NCI-H345 (cell line): ENCODE results near the gene AGAP4.
"Not testable (repeated sequence)": the region's sequence is repeated elsewhere in the genome, so short reads cannot be mapped to it uniquely, and the experiment has no call there.

Source experiments
- DNase-seq: peaks from one replicate; lab custom pipeline; 2025; lab: John Stamatoyannopoulos, UW

Gene AGAP4

GRCh38 chr10:45847400-45847799 lies at the start of gene AGAP4:
Gene AGAP4 (minus strand): TSS chr10:45847500. CDS start chr10:45847347, 153 bp downstream.
- DNase-seq = not testable (repeated sequence)

GRCh38 chr10:45890721-45891120 lies 43.4 kb upstream of the AGAP4 start:
- DNase-seq = not testable (repeated sequence)

GRCh38 chr10:45889539-45890230 lies 42.4 kb upstream of the AGAP4 start:
- not testable (repeated sequence) for DNase-seq

GRCh38 chr10:45882880-45883279 lies 35.6 kb upstream of the AGAP4 start:
- not testable (repeated sequence) for DNase-seq

GRCh38 chr10:45865404-45865803 lies 18.1 kb upstream of the AGAP4 start:
- not testable (repeated sequence) for DNase-seq

DNA sequence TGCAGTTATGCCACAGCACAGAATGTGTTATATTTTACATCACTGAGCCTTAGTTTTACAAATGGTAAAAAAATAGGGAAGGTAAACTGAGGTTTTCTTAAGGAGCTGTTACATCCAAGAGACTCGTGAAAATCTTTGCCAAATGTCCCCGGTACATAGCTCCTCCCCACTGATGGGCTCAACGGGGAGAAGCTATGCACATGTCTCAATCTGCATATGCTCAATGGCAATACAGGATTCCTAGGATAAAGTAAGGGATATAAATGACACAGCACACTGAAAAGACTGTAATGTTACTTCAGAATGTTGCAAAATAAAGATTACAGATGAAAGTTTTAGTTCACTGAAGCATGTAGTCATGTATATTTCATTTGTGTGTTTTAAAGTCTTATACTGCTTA lies 17.0 kb upstream of the AGAP4 start:
- not testable (repeated sequence) for DNase-seq

DNA sequence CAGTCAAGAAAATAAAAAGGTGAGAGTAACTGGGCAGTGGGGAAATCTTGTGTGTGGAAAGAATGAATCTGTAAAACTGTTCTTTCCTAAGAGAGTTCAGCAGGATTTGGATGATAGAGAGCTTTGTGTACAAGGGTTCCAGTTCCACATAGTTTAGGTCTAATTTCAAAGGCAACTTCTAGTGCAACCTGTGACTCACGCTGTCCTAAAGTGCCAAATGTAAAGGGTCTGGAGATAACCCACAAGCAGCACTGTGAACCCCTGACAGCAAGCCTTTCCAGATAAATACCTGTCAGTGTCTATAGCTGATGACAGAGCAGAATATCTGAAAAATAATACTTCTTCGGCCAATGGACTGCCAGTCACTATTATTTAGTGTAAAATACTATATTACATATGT lies 16.3 kb upstream of the AGAP4 start:
- DNase-seq = not testable (repeated sequence)

DNA sequence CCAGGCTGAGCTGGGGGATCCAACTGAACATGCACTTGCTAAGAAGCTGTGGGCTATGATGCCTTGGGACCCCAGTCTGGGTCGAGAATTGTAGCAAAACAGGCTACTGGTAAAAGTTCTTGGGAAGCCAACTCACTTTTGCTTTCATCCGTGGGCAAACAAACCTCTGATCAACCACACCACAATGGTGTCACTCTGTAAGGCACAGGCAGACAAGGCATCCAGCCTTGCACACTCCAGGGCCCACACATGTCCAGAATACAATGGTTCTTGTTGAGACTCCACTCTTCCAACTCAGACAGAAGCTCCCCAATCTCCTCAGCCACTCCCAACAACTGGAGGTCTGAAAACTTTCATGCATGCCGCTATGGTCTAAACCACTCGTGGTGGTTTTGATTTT lies 10.6 kb upstream of the AGAP4 start:
- DNase-seq = not testable (repeated sequence)

DNA sequence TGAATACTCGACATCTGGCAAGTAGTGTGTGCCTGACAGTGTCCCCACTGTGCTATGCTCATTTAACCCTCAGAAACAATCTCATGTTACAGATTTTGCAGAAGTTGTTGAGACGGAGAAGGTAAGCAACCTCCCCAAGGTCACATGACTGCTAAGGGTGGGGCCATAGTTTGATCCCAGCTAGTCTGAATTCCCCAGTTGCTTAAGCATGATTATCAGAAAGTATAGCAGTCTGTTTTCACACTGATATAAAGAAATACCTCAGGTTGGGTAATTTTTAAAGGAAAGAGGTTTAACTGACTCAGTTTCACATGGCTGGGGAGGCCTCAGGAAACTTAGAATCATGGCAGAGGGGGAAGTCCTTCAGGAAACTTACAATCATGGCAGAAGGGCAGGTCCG lies 1.2 kb upstream of the AGAP4 start:
- not testable (repeated sequence) for DNase-seq

DNA sequence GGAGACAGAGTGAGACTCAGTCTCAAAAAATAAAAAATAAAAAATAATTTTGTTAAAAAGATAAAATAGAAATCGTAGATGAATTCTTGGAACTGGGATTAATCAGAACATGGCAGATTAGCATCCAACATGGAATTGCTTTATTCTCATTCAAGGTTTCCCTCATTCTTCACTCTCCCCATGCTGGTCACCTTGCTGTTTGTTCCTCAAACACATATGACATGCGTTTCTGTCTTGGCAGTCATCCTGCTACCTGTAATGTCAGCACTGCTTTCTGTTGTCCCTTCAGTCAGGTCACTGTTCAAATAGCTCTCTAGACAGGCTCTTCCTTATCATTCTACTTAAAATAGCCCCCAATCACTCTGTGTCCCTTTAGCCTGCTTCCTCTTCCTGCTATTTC lies 24.4 kb downstream of the AGAP4 start:
- not testable (repeated sequence) for DNase-seq

- DNase-seq = not testable (repeated sequence)
Measured at GRCh38 chr10:45820107-45820830, 27.0 kb downstream of the AGAP4 start.

DNA sequence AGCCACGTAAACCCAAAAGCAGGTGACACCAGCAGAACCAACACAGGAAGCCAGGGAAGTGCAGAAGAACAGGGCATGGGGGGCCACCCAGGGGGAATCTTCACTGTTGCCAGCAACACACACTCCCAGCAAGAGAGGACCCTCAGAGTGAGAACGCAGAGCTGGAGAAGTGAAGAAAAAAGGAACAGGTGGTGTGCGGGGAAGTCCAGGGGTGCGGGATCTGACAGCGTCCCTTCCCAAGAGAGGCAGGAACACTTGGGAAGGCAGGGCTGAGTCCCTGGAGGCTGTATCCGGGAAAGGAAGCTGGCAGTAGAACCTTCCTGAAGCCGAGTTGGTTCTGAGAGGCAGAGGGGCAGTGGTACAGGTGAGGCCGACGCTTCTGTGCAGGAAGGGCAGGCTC lies 27.7 kb downstream of the AGAP4 start:
- DNase-seq = no peak

DNA sequence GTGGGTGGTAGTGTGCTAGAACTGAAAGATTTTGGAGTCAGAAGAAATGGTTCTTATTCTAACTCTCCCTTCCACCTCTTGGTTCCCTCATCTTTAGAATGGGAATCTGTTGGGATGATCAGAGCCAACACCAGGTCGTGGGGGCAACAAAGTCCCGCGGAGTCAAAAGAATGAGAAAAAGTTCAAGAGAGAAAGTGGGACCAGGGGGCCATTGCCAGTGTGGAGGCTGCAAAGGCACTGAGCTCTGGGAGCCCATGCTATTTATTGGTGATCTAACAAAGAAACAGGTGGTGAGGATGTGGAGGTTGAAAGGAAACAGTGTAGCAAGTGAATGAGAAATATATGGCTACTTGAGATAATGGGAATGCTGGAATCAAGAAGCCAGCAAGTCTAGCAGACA lies 29.4 kb downstream of the AGAP4 start:
- no peak for DNase-seq

DNA sequence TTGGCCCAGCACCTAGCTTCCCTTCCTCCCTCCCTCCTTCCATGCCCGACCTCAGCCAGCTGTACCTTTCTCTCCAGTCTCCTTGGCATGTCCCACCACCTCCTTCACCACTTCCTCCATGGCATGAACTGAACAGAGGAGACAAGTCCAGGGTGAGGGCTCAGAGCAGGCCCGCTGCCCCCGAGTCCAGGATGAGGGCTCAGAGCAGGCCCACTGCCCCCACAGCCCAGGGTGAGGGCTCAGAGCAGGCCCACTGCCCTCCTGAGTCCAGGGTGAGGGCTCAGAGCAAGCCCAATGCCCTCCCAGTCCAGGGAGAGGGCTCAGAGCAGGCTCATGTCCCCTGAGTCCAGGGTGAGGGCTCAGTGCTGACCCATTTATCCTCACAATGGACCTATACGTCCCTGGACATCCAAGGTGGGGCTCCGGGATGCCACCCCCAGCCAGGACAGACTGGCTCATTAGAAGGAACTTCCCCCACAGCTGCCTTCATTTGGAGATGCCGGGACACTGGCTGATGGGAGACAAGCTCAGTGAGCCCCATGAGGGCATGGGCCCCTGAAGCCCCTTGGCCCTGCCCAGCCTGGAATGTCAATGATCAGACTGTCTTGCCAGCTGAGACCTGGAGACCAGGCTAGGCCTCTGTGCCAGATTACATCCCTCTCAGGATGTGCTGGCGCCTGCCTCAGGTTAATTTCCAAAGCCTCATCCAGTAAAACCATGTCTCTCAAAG lies 30.0 kb downstream of the AGAP4 start:
- no peak for DNase-seq

- not testable (repeated sequence) for DNase-seq
Measured at GRCh38 chr10:45814146-45814545, 33.2 kb downstream of the AGAP4 start.

DNA sequence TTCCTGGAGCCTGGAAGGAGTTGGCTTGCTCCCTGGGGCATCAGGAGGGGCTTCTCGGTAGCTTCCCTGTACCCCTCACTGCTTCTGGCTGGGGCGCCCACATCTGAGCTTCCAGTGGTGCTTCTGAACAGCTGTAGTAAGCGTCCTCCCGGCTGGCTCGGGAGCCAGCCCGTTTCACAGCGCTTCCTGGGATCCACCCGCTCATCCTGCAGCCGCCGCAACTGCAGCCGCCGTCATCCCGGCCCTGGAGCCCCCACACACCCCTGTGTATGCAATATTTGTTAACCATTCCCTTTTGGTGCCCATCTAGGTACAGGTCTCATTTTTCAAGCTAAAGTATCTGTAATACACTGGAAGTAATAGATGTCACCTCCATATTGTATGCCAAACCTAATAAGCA lies 34.3 kb downstream of the AGAP4 start:
- not testable (repeated sequence) for DNase-seq

GRCh38 chr10:45811075-45811474 lies 36.2 kb downstream of the AGAP4 start:
- no peak for DNase-seq

DNA sequence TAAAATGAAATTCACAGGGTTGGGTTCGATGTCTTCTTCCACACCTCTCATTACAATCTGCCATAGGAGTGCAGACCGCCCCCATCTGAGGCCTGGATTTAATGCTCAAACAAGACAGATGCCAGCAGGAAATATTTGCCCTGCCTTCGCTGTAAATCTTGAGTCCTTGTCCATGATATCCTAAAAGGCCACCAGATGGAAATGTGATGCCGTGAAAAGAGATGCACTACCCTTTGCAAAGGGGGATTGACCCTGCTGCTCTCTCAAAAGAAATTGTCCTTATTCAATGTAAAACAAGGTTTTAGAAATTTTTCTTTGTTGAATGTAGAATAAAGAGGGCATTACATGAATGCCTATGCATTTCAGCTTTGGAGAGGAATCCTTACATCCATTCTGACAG lies 37.5 kb downstream of the AGAP4 start:
- DNase-seq = no peak

DNA sequence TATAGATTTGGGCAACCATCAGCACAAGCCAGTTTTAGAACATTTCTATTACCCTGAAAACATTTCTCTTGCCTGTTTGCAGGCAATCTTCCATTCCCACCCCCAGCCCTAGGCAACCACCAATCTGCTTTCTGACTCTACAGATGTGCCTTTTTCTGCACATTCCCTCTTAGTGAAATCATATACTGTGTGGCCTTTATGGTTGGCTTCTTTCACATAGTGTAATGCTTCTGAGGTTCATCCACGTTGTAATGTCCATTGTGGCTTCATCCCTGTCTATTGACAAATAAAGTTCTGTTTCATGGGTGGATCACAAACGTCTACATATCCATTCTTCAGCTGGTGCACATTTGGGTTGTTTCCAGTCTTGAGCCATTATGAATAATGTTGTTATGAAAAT lies 42.3 kb downstream of the AGAP4 start:
- not testable (repeated sequence) for DNase-seq

DNA sequence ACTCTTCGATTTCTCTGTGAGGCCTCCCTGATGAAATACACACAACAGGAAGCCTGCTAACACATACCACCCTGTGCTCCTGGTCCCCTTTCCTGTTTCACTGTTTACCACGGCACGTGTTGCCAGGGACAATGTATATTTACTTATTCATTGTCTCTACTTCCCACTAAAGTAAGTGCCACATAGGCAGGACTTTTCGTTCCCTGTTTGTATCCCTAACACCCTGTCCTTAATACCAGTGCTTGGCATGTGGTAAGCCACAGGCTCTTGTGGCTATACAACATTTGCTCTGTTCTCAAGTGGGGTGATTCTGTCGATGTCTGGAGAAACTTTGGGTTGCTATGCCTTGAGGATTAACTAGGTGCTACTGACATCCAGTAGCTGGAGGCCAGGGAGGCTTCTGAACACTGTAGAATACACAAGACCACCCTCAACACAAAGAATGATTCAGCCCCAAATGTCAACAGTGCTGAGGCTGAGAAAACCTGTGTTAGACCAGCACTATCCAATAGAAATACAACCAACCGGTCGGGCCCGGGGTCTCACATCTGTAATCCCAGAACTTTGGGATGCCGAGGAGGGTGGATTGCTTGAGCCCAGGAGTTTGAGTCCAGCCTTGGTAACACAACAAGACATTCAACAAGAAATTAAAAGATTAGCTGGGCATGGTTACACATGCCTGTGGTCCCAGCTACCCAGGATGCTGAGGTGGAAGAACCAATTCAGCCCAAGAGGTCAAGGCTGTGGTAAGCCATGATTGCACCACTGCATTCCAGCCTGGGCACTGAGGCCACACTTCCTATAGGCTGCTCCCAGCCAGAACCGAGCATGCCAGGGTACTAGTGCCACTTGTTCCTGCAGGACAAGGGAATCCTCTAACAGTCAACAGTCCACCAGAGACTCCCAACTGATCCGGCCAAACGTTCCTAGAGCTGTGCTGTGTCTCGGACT lies 44.0 kb downstream of the AGAP4 start:
- not testable (repeated sequence) for DNase-seq

- not testable (repeated sequence) for DNase-seq
Measured at GRCh38 chr10:45794761-45795160, 52.5 kb downstream of the AGAP4 start.
